ENCODE data around the gene SRF.
A peak's percentile ranks its signal among the peaks of the same experiment; 100 is the strongest.

Gene SRF

GRCh38 chr6:43187821-43188220 is 16.8 kb downstream of the SRF start:
- no peaks in the 10 kb centered on the region for H3K27me3 Mint-ChIP-seq
- peaks cover 7% of the 10 kb centered on the region for H3K36me3 Mint-ChIP-seq
- H3K4me1 Mint-ChIP-seq, result peaks cover 66% of the 10 kb centered on the region
- H3K4me3 Mint-ChIP-seq, result no peak overlapping the region
- H3K9me3 Mint-ChIP-seq, result no peaks in the 10 kb centered on the region
- H3K27ac Mint-ChIP-seq, result no peak overlapping the region

GRCh38 chr6:43188426-43188825 is 17.4 kb downstream of the SRF start:
- H3K4me1 Mint-ChIP-seq, result peaks cover 65% of the 10 kb centered on the region
- peak overlapping the region; percentile 8 for H3K27ac Mint-ChIP-seq
- H3K27me3 Mint-ChIP-seq, result no peaks in the 10 kb centered on the region
- no peaks in the 10 kb centered on the region for H3K9me3 Mint-ChIP-seq
- peaks cover 11% of the 10 kb centered on the region for H3K36me3 Mint-ChIP-seq
- H3K4me3 Mint-ChIP-seq, result no peak overlapping the region

- no peak overlapping the region for H3K27ac Mint-ChIP-seq
- peaks cover 13% of the 10 kb centered on the region for H3K36me3 Mint-ChIP-seq
- H3K4me1 Mint-ChIP-seq, result peaks cover 51% of the 10 kb centered on the region
- no peak overlapping the region for H3K4me3 Mint-ChIP-seq
- no peaks in the 10 kb centered on the region for H3K9me3 Mint-ChIP-seq
- H3K27me3 Mint-ChIP-seq, result no peaks in the 10 kb centered on the region
Measured at GRCh38 chr6:43189776-43190304, 18.8 kb downstream of the SRF start.

GRCh38 chr6:43192911-43193310 is 21.8 kb downstream of the SRF start:
- Mint-ChIP-seq H3K4me1 (peaks cover 24% of the 10 kb centered on the region), H3K9me3 (no peaks in the 10 kb centered on the region), H3K36me3 (peaks cover 14% of the 10 kb centered on the region), H3K27ac (peak overlapping the region; percentile 23), H3K4me3 (no peak overlapping the region), H3K27me3 (no peaks in the 10 kb centered on the region)

DNA sequence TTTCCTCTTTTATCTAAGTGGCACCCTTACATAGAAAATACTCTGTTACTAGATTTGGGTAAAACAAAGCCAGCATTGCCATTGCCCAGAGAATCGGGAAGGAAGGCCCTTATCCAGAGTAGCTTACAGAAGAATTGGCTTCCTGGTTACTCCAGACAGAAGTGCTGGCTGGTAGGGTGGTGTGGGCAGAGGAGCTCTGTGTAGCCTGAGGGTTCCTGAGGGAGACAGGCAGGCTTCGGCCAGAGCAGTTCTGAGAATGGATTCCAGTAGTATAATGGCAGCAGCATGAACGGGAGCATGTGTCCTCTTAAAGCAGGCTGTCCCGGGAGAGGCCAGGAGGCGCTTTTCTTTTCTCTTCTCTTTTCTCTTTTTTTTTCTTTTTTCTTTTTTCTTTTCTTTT is 22.9 kb downstream of the SRF start:
- Mint-ChIP-seq H3K27ac (no peak overlapping the region), H3K36me3 (peaks cover 14% of the 10 kb centered on the region), H3K4me1 (peaks cover 19% of the 10 kb centered on the region), H3K27me3 (no peaks in the 10 kb centered on the region), H3K9me3 (no peaks in the 10 kb centered on the region), H3K4me3 (no peak overlapping the region)

- no peaks in the 10 kb centered on the region for H3K9me3 Mint-ChIP-seq
Measured at GRCh38 chr6:43196337-43196736, 25.3 kb downstream of the SRF start.

GRCh38 chr6:43199912-43200311 is 28.8 kb downstream of the SRF start:
- H3K4me1 Mint-ChIP-seq, result no peaks in the 10 kb centered on the region
- H3K27ac Mint-ChIP-seq, result peak overlapping the region; percentile 73
- H3K27me3 Mint-ChIP-seq, result no peaks in the 10 kb centered on the region
- H3K36me3 Mint-ChIP-seq, result peaks cover 6% of the 10 kb centered on the region
- H3K9me3 Mint-ChIP-seq, result no peaks in the 10 kb centered on the region
- no peak overlapping the region for H3K4me3 Mint-ChIP-seq

More at GRCh38 chr6:43196337-43196736, 25.3 kb downstream of the SRF start:
- H3K4me1 Mint-ChIP-seq, result peaks cover 8% of the 10 kb centered on the region
- H3K27ac Mint-ChIP-seq, result no peak overlapping the region
- H3K36me3 Mint-ChIP-seq, result peaks cover 13% of the 10 kb centered on the region
- H3K27me3 Mint-ChIP-seq, result no peaks in the 10 kb centered on the region
- no peak overlapping the region for H3K4me3 Mint-ChIP-seq

DNA sequence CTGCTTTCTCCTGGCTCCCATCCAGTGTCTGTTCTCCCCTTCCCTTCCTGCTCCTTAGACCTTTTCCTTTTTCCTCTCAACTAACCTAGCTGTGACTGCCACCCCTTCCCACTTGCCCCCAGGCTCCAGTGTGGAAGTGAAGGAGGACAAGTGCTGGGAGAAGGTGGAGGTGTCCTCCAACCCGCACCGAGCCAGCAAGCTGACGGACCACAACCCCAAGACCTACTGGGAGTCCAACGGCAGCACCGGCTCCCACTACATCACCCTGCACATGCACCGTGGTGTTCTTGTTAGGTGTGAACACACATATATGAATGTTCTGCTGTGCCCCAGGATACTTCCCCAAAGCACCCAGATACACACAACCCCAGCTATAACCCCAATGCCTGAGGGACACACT is 29.5 kb downstream of the SRF start:
- Mint-ChIP-seq H3K4me3 (no peak overlapping the region), H3K36me3 (peaks cover 7% of the 10 kb centered on the region), H3K27ac (peak overlapping the region; percentile 61), H3K27me3 (no peaks in the 10 kb centered on the region), H3K4me1 (no peaks in the 10 kb centered on the region), H3K9me3 (no peaks in the 10 kb centered on the region)

DNA sequence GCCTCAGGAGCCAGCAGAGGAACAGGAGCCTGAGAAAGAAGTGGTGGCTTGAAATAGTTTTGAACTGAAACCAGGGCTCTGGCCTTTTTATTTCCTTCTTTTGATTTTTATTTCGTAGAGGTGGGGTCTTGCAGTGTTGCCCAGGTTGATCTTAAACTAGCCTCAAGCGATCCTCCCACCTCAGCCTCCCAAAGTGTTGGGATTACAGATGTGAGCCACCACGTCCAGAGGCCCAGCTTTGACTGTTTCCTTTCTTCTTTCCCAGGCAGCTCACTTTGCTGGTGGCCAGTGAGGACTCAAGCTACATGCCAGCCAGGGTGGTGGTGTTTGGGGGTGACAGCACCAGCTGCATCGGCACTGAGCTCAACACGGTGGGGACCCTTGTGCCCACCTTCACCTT is 31.4 kb downstream of the SRF start:
- H3K36me3 Mint-ChIP-seq, result peaks cover 10% of the 10 kb centered on the region
- H3K27ac Mint-ChIP-seq, result peak overlapping the region; percentile 72
- no peak overlapping the region for H3K4me3 Mint-ChIP-seq
- no peaks in the 10 kb centered on the region for H3K27me3 Mint-ChIP-seq
- no peaks in the 10 kb centered on the region for H3K4me1 Mint-ChIP-seq
- no peaks in the 10 kb centered on the region for H3K9me3 Mint-ChIP-seq

DNA sequence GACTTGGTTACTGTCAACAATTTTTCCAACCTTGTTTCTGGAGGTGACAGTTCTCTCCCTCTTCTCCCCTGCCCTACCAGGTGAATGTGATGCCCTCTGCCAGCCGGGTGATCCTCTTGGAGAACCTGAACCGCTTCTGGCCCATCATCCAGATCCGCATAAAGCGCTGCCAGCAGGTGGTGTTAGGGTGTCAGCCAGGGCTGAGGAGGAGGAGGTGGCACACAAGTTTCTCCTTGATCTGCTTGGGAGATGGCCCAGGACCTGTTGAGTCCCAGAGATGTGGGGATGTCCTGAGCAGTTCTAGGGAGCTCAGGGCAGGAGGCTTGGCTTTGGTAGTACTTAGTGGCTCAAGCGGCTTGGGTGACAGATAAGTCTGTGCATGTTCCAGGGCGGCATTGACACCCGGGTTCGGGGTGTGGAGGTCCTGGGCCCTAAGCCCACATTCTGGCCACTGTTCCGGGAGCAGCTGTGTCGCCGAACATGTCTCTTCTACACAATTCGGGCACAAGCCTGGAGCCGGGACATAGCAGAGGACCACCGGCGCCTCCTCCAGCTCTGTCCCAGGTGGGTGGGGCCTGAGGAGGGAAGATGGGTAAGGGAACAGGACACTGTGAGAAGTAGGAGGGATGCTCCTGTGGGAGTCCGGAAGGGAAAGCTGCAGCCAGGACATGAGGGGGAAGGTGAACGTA is 32.1 kb downstream of the SRF start:
- H3K27me3 Mint-ChIP-seq, result no peaks in the 10 kb centered on the region
- no peak overlapping the region for H3K4me3 Mint-ChIP-seq
- H3K9me3 Mint-ChIP-seq, result no peaks in the 10 kb centered on the region
- H3K4me1 Mint-ChIP-seq, result no peaks in the 10 kb centered on the region
- no peak overlapping the region for H3K27ac Mint-ChIP-seq
- peaks cover 10% of the 10 kb centered on the region for H3K36me3 Mint-ChIP-seq

DNA sequence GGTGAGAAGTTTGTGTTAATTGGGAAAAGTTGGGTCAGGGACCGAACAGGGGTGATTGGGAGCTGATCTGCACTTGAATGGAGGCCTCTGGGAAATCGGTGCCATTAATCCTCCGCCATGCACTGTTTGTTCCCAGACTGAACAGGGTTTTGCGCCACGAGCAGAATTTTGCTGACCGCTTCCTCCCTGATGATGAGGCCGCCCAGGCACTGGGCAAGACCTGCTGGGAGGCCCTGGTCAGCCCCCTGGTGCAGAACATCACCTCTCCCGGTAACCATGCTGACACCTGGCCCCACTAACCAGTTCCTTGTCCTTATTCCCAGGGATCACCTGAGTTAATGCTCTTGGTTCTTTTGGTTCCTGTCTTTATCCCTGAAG is 32.6 kb downstream of the SRF start:
- Mint-ChIP-seq H3K36me3 (peaks cover 10% of the 10 kb centered on the region), H3K27ac (no peak overlapping the region)

GRCh38 chr6:43204271-43205105 is 33.4 kb downstream of the SRF start:
- Mint-ChIP-seq H3K36me3 (peaks cover 10% of the 10 kb centered on the region), H3K27ac (no peak overlapping the region), H3K27me3 (no peaks in the 10 kb centered on the region), H3K4me1 (no peaks in the 10 kb centered on the region), H3K4me3 (no peak overlapping the region), H3K9me3 (no peaks in the 10 kb centered on the region)

More for the DNA sequence above, 32.6 kb downstream of the SRF start:
- Mint-ChIP-seq H3K27me3 (no peaks in the 10 kb centered on the region), H3K4me1 (no peaks in the 10 kb centered on the region), H3K4me3 (no peak overlapping the region), H3K9me3 (no peaks in the 10 kb centered on the region)

GRCh38 chr6:43205849-43206248 is 34.8 kb downstream of the SRF start:
- peaks cover 11% of the 10 kb centered on the region for H3K36me3 Mint-ChIP-seq
- H3K27ac Mint-ChIP-seq, result no peak overlapping the region
- H3K27me3 Mint-ChIP-seq, result no peaks in the 10 kb centered on the region
- H3K9me3 Mint-ChIP-seq, result no peaks in the 10 kb centered on the region
- no peaks in the 10 kb centered on the region for H3K4me1 Mint-ChIP-seq
- H3K4me3 Mint-ChIP-seq, result no peak overlapping the region

- Mint-ChIP-seq H3K27ac (no peak overlapping the region), H3K4me3 (no peak overlapping the region), H3K36me3 (peaks cover 9% of the 10 kb centered on the region), H3K9me3 (no peaks in the 10 kb centered on the region), H3K27me3 (no peaks in the 10 kb centered on the region), H3K4me1 (no peaks in the 10 kb centered on the region)
Measured at GRCh38 chr6:43207286-43207685, 36.2 kb downstream of the SRF start.

GRCh38 chr6:43211955-43212354 is 40.9 kb downstream of the SRF start:
- Mint-ChIP-seq H3K4me1 (no peaks in the 10 kb centered on the region), H3K27ac (no peak overlapping the region), H3K9me3 (no peaks in the 10 kb centered on the region), H3K36me3 (peaks cover 2% of the 10 kb centered on the region), H3K4me3 (no peak overlapping the region), H3K27me3 (no peaks in the 10 kb centered on the region)

DNA sequence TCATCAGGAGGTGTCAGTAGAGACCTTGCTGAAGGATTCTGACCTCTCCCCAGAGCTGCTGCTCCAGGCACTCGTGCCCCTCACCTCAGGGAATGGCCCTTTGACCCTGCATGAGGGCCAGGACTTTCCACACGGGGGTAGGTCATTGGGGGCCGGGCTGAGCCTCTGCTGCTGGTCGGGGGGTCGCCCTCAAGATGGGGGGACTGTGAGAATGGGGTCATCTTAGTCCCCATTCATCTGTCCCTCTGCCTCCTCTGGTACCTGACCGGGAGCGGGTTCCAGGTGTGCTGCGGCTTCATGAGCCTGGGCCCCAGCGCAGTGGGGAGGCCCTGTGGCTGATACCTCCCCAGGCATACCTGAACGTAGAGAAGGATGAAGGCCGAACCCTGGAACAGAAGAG is 42.4 kb downstream of the SRF start:
- Mint-ChIP-seq H3K9me3 (no peaks in the 10 kb centered on the region), H3K27me3 (no peaks in the 10 kb centered on the region), H3K4me3 (no peak overlapping the region), H3K36me3 (peaks cover 4% of the 10 kb centered on the region), H3K27ac (no peak overlapping the region), H3K4me1 (no peaks in the 10 kb centered on the region)
